ENCODE data around the gene RARA.

RARA gene

DNA sequence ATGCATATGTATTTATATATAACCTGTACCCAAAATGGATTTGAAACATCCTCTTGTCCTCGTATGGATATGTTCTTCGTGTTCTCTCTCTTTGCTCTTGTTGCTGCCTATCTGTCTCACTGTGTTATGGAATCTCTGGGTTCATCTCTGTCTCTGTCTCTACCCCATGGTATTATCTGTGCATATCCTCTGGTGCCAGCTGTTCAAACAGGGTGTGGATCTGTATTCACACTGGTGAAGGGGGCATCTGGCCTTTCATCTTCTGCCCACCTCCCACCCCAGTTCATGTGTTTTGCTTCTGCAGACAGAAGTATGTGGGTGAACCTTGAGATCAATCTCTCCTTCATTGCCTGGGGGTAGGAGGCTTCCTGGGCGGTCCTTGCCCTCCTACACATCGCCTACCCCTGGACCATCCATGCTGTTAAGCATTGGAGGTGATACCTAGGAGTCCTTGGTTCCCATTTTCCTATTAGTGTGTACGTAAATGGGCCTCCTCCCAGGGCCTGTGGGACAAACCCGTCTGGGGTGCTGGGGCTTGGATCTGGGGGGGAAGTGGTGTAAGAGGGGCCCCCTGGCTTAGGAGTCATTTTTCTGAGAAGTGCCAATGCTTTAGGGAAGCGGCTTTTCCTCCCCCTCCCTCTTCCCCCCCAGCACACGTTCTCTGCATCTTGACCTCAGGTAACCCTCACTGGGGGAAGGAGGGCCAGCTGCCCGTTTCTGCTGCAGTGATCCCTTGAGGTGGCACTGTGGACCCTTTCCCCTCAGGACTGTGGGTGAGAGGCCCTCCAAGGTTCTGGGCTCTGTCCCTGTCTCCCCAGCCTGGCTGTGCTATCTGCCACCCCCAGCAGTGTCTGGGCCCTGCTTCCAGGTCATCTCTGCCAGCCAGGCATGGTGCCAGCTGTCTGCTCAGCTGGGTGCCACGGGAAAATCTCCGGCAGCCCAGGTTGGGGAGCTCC, 21.1 kb downstream of the RARA start:
- DNase-seq, result peak; percentile 53 to 62

GRCh38 chr17:40330850-40331470, 22.0 kb downstream of the RARA start:
- no peak for DNase-seq

DNA sequence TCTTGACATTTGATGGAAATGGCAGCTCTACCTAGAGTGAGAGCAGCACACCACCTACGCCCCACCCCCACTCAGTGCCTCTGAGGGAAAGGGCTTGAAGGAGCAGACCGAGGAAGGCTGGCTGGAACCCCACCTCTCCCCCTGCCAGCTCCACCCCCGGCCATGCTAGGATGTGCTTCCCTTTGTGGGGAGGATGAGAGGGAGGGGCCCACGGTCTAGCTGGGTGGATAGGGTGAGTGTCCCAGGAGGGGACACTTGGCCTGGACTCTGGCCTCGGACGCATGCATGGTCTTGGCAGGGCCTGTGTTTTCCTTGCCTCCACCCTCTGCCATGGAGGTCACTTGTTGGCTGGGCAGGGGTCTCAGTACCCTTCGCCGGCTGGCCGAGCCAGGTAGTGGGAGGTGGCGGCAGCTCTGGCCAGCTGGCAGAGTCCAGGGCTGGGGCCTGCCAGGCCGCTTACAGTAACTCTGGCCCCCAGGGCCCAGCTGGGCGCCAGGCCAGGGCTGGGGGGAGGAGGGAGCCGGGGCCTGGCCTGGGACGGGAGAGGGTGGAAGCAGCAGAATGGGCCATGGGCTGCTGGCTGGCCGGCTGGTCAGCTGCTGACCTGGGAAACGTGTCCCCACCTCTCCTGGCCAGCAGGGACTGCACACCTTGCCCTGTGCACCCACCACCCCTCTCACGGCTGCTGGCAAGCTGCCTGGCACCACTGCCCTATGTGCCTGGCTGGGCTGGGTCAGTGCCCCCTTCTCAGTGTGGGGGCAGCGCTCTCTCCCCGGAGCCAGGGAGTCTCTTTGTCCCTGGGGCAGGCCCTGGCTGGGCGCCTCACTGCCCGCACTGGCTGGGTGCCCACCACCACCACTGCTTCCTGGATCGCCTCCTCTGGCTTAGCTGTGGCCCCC, 23.0 kb downstream of the RARA start:
- no peak for DNase-seq

DNA sequence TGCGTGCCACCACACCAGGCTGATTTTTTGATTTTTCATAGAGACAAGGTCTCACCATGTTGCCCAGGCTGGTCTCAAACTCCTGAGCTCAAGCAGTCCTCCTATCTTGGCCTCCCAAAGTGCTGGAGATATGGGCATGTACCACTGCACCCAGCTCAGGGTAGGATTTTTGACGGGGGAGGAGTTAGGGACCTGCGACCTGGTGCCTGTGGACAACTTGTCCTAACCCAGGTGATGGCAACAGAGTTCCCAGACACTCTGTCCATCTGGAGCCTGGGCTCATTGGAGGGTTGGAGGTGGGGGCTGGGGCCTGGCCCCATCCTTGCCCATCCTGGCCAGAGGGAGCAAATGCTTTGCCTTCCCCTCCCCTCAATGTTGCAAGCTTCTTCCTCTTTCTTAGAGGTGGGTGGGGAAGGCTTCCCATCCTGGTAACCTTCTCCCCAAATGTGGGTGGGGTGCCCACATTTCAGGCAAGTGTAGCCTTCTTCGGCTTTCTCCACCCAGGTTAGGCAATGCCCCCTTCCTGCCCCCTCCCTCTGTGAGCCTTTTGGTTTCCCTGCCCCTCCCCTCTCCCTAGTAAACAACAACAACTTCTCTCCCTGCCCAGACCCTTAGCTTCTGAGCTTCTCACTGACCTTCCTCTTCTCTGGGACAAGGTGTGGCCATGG, 24.9 kb downstream of the RARA start:
- DNase-seq, result no peak

- no peak for DNase-seq
Observed at GRCh38 chr17:40335620-40336019, 26.6 kb downstream of the RARA start.

- DNase-seq, result no peak
Observed at GRCh38 chr17:40337351-40337750, 28.4 kb downstream of the RARA start.

- DNase-seq, result no peak
Observed at GRCh38 chr17:40338058-40338457, 29.1 kb downstream of the RARA start.

DNA sequence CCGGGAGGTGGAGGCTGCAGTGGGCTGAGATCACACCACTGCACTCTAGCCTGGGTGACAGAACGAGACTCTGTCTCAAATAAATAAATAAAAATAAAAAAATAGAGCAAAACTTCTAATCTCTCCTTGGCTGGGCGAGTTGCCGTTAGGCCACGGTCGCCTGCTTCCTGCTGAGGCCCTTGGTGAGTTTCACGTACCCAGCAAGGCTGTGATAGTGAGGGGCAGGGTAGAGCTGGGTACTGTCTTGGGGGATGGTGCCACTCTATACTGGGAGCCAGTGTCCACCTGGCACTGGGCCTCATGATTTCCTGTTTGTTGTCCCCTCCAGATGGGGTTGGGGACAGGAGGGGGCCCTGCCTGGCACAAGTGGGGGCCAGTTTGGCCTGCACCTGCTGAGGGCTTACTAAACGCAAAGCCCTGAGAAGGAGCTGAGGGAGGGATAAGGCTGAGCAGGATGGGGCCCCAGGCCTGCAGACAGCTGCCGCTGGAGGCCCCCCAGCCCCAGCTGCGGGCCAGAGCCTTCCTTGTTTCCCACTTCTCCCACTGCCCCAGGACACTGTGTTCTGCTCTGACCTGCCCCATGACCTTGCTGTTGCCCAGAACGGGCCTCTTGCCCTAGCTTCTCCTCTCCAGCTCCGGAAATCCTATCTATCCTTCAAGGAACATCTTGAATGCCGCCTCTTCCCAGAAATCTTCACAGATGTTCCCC, 30.1 kb downstream of the RARA start:
- no peak for DNase-seq

DNA sequence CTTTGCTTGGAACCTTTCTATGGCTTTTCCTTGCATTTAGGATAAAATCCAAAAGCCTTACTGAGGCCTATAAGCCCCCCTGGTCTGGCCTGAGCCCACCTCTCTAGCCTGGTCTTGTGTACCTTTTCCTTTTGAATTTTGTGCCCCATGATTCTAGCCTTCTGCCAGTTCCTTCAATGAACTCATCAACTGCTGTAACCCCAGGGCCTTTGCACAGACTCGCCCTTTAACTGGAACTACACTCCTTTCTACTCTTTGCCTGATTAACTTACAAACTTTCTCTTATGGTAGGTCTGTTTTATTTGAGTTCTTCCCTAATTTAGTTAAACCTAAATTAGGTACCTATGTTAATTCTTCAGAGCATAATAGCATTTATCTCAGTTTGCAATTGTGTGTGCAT, 31.3 kb downstream of the RARA start:
- DNase-seq, result no peak

DNA sequence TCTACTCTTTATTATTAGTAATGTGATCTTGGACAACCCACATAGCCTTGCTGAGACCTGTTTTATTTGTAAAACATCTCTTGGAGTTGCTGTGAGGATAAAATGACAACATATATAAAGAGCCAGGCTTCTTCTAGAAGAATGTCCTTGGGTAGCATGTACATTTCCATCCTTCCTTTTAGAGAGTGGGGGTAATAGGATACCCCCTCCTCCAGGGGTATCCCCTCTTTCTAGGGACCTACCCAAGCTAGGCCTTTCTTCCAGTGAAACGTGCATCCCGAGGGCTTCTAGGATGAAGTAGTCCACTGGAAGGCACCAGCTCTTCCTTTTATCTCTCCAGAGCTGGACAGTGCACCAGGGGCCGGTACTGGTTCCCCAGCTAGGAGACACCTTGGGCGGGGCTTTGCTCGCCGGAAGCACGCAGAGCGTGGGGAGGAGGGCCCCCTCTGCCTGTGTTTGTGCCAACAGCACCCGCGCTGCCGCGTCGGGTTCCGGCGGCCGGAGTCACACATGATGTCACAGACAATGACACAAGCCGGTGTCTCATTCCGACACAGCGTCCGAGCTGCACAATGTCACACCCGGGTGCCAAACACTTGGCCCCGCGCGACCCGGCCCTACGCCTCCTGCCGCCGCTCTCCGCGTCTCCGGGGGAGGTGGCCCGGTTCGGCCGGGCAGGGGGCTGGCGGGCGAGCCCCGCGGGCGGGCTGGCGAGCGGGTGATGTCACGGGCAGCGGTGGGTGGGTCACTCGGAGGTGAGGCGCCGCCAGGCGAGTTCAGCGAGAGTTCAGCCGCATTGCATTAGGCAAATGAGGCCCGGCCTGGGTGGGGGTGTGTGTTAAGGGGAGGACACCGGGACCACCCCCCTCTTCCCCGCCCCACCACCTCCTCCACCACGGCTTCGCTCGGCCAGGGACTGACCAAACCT, 32.2 kb downstream of the RARA start:
- DNase-seq, result peak; percentile 88 to 91

- DNase-seq, result peak in 1 of 2 experiments; percentile 40
Observed at GRCh38 chr17:40341808-40342503, 33.0 kb downstream of the RARA start.

GRCh38 chr17:40342504-40343218, 33.7 kb downstream of the RARA start:
- no peak for DNase-seq

DNA sequence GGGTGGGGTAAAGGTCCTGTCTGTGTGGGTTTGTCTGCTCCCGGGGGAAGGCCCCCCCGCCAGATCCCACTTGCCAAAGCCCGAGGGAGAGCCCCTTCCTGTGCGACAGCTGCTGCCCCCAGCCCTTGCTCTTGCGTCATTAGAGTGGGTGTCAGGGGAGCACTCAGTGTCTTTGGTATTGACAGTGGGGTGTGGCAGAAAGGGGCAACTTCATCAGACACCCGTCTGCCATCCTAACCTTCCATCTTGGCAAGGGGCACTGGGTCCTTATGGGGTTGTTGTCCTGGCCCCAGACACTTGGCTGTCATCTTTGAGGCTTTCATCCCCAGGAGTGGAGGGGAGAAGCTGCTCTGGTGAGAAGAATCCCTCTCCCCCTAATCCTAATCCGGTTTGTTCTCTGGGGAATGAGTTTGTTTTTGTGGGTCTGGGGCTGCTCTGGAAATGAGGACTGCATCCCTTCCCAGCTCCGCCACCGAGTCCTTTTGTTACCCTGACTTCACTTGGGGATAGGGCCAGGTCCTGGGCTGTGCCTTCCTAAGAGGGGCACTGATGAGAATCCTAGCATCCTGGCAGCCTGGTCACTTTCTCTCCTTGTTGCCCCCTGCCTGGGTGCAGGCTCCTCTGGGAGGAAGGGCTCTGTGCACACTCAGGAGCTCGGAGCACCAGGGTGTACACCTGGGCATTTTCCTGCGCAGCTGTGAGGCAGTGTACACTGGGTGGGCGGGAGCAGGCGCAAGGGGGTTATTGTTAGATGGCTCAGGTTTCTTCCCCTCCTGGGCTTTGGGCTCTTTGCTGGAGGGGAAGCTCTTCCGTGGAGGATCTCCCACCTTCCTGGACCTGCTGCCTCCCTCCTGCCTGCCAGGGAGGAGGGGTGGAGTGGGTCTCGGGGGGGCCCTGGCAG, 34.5 kb downstream of the RARA start:
- no peak for DNase-seq

- DNase-seq, result peak; percentile 36 to 41
Observed at GRCh38 chr17:40344421-40345160, 35.6 kb downstream of the RARA start.

- peak; percentile 52 to 55 for DNase-seq
Observed at GRCh38 chr17:40345161-40345993, 36.4 kb downstream of the RARA start.

GRCh38 chr17:40345994-40346764, 37.2 kb downstream of the RARA start:
- DNase-seq, result no peak

Data from activated T-cell treated with anti-CD3 and anti-CD28 coated beads, Interleukin-2, amount 50 U/mL, for 48 hours (primary cell).